Progenitor cell of endocrine pancreas (in vitro differentiated cells): ENCODE measurements around the gene ZSCAN30. TPM values are rescaled to one million over a fixed set of nuclear protein-coding genes. Genes with fewer than 3 reads are reported as not detected.

ENCODE experiments used
- DNase-seq: peaks from one replicate; pipeline ENCODE4 v3.0.0; 2021; ENCODE audit warnings: low spot score; ENCODE audit not compliant: unreplicated experiment
- H3K27ac Mint-ChIP-seq: 2 replicates; pipeline ENCODE4 v1.8.0; 2021; ENCODE audit warnings: mild to moderate bottlenecking, moderate library complexity, mixed read lengths
- H3K27me3 Mint-ChIP-seq: 2 replicates; pipeline ENCODE4 v1.8.0; 2021; ENCODE audit warnings: mixed read lengths
- H3K36me3 Mint-ChIP-seq: 2 replicates; pipeline ENCODE4 v1.8.0; 2022; ENCODE audit warnings: mixed read lengths; ENCODE audit not compliant: insufficient read depth
- H3K4me1 Mint-ChIP-seq: 2 replicates; pipeline ENCODE4 v1.8.0; 2021; ENCODE audit warnings: low read depth, mixed read lengths
- H3K4me3 Mint-ChIP-seq: 2 replicates; pipeline ENCODE4 v1.8.0; 2021; ENCODE audit warnings: low read depth, mild to moderate bottlenecking, moderate library complexity, mixed read lengths
- H3K9me3 Mint-ChIP-seq: 2 replicates; pipeline ENCODE4 v1.8.0; 2021; ENCODE audit warnings: low read depth, mixed read lengths
- CTCF ChIP-seq: fragments of 200-600 bp; sonication (generic); IDR thresholded peaks from one replicate; pipeline ENCODE4 v1.5.0; 2021; ENCODE audit warnings: antibody characterized with exemption, mild to moderate bottlenecking; ENCODE audit not compliant: unreplicated experiment
- total RNA-seq: library from RNA; stranded (reverse); gene quantifications from 2 replicates; pipeline ENCODE4 v1.2.1, GENCODE V29; 2021

ZSCAN30 gene
- total RNA-seq, 1 donor from 2014 or later = 27.1 TPM

DNA sequence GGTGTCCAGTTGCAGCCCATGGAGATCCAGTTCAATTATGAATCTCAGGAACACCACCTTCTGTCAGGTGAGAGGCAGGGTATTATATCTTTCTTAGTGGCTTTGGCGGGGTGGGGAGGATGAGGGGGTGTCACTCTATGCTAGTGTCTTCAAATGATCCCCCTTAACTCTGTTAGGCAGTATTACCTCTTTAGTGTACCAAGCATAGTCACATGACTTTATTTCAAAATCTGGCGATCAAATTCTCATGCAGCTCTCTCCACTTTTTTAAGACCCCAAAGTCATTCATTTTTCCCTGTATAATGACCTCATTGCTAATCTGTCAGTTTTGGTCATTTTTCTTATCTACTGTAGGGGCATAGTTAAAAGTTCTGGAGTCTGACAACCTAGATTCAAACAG, 1.1 kb upstream of the ZSCAN30 start:
- Mint-ChIP-seq H3K9me3 (peaks cover 14% of the 10 kb centered on the region), H3K27ac (peak overlapping the region; percentile 99), H3K27me3 (no peaks in the 10 kb centered on the region), H3K4me1 (peaks cover 20% of the 10 kb centered on the region), H3K36me3 (peaks cover 25% of the 10 kb centered on the region), H3K4me3 (peak overlapping the region; percentile 97)
- no peak for TF ChIP-seq CTCF
- DNase-seq = no peak

DNA sequence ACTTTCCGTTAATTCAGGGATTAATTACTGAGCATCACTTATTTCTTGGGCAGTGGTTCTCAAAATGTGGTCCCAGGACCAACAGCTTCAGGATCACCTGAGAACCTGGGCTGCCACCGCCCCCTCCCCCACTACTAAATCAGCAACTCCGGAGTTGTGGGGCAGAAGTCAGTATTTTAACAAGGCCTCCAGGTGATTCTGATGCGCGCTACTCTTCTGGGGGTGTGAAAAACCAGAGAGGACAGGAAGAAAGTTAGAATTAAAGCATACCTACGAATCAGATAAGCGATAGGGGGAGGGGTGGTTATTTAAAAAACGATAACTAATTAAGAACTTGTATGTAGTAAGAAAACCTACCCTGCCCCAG, 319 bp downstream of the ZSCAN30 start:
- H3K4me1 Mint-ChIP-seq = peaks cover 20% of the 10 kb centered on the region
- H3K36me3 Mint-ChIP-seq = peaks cover 27% of the 10 kb centered on the region
- no peak for TF ChIP-seq CTCF
- DNase-seq = no peak
- no peaks in the 10 kb centered on the region for H3K27me3 Mint-ChIP-seq
- H3K4me3 Mint-ChIP-seq = peak overlapping the region; percentile 97
- peak overlapping the region; percentile 99 for H3K27ac Mint-ChIP-seq
- peaks cover 21% of the 10 kb centered on the region for H3K9me3 Mint-ChIP-seq

GRCh38 chr18:35289293-35289692, 736 bp downstream of the ZSCAN30 start:
- Mint-ChIP-seq H3K27me3 (no peaks in the 10 kb centered on the region), H3K36me3 (peaks cover 25% of the 10 kb centered on the region), H3K4me3 (peak overlapping the region; percentile 97)

GRCh38 chr18:35284841-35285240, 5.2 kb downstream of the ZSCAN30 start:
- no peak overlapping the region for H3K4me3 Mint-ChIP-seq
- no peak overlapping the region for H3K27ac Mint-ChIP-seq
- TF ChIP-seq CTCF = no peak
- peaks cover 42% of the 10 kb centered on the region for H3K36me3 Mint-ChIP-seq
- no peak for DNase-seq
- peaks cover 38% of the 10 kb centered on the region for H3K9me3 Mint-ChIP-seq
- H3K4me1 Mint-ChIP-seq = peaks cover 4% of the 10 kb centered on the region
- no peaks in the 10 kb centered on the region for H3K27me3 Mint-ChIP-seq

More at GRCh38 chr18:35289293-35289692, 736 bp downstream of the ZSCAN30 start:
- no peak for TF ChIP-seq CTCF
- Mint-ChIP-seq H3K27ac (peak overlapping the region; percentile 99), H3K9me3 (peaks cover 21% of the 10 kb centered on the region), H3K4me1 (peaks cover 20% of the 10 kb centered on the region)
- no peak for DNase-seq

DNA sequence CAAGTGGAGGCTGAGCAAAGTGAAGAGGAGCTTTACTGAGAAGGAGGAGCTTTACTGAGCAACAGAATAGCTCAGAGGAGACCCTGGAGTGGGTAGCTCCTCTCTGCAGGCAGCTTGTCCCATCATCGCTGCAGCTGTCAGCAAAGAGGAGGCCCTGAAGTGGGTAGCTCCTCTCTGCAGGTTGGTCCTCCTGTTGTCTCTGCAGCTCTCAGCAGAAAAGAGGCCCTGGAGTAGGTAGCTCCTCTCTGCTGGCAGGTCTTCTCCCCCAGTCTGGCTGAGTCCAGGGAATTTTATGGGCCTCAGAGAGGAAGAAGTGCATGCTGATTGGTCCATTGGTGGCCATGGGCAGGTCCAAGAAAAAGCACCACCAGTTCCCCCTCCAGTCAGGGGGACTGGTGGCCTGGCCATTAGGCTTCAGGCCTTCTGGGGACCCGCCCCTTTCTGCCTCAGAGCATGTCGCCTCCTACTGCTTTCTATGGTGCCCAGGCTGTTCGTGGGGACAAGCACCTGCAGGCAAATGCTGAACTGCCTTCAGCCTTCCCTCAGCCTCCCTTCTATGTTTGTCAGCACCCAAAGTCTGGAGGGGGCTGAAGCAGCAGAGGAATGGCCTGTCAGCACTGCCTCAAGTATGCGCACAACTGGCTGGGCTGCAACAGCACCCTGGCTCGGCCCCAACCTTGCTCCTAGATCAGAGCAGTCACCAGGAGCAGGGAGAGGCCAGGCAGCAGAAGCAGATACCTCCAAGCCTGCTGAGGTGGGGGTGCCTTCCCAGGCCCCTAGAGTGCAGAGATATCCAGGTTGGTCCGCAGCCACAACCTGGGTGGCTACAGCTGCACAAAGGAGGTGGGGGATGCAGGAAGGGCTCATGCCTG, 5.9 kb downstream of the ZSCAN30 start:
- no peak for DNase-seq
- Mint-ChIP-seq H3K4me3 (no peak overlapping the region), H3K36me3 (peaks cover 42% of the 10 kb centered on the region), H3K27me3 (no peaks in the 10 kb centered on the region), H3K9me3 (peaks cover 42% of the 10 kb centered on the region), H3K4me1 (peaks cover under 1% of the 10 kb centered on the region), H3K27ac (no peak overlapping the region)
- no peak for TF ChIP-seq CTCF
